IgD-negative memory B cell (primary cell): Measurements from ENCODE around the gene ATP8B3. TPM values are rescaled to one million over a fixed set of nuclear protein-coding genes. Genes with fewer than 3 reads are reported as not detected.

ENCODE experiments used
- H3K27ac Mint-ChIP-seq, 3 donors: one replicate each; pipeline ENCODE4 v1.8.0; 2020 to 2022; ENCODE audit warnings: mild to moderate bottlenecking in 3 of 3, mixed read lengths in 3 of 3, moderate library complexity in 1 of 3
- H3K27me3 Mint-ChIP-seq: one replicate; pipeline ENCODE4 v1.8.0; 2021; ENCODE audit warnings: mixed read lengths
- H3K36me3 Mint-ChIP-seq: one replicate; pipeline ENCODE4 v1.8.0; 2020; ENCODE audit warnings: mild to moderate bottlenecking, mixed read lengths
- H3K4me1 Mint-ChIP-seq, 3 donors: one replicate each; pipeline ENCODE4 v1.8.0; 2020 to 2022; ENCODE audit warnings: mixed read lengths in 3 of 3, mild to moderate bottlenecking in 1 of 3
- H3K4me3 Mint-ChIP-seq, 4 donors: one replicate each; pipeline ENCODE4 v1.8.0; 2020 to 2022; ENCODE audit warnings: mild to moderate bottlenecking in 4 of 4, mixed read lengths in 4 of 4, moderate library complexity in 3 of 4
- H3K9me3 Mint-ChIP-seq, 3 donors: one replicate each; pipeline ENCODE4 v1.8.0; 2020 to 2021; ENCODE audit warnings: mixed read lengths in 3 of 3, mild to moderate bottlenecking in 1 of 3
- polyA plus RNA-seq: library from polyadenylated mRNA; unstranded; fragments of 300-500 nt; fragmentation: Illumina TruSeq; gene quantifications from one replicate; pipeline ENCODE4 v1.2.3, GENCODE V29; 2021

ATP8B3 gene
- polyA plus RNA-seq, 1 donor from 2014 or later = 1.2 TPM

GRCh38 chr19:1845125-1845515, 33.0 kb upstream of the ATP8B3 start:
- Mint-ChIP-seq H3K4me1 (peaks cover 24 to 38% (median 24%) of the 10 kb centered on the region in 3 donors), H3K36me3 (no peaks in the 10 kb centered on the region), H3K9me3 (no peaks in the 10 kb centered on the region), H3K4me3 (peak overlapping the region in 1 of 4 donors; percentile 17), H3K27me3 (no peaks in the 10 kb centered on the region), H3K27ac (peak overlapping the region in 2 of 3 donors; percentile 23 to 95)

- no peaks in the 10 kb centered on the region for H3K9me3 Mint-ChIP-seq
- H3K4me1 Mint-ChIP-seq = peaks cover 20 to 40% (median 23%) of the 10 kb centered on the region in 3 donors
- H3K4me3 Mint-ChIP-seq = peak overlapping the region in 2 of 4 donors; percentile 17 to 72
- H3K27ac Mint-ChIP-seq = peak overlapping the region in 2 of 3 donors; percentile 23 to 56
- no peaks in the 10 kb centered on the region for H3K36me3 Mint-ChIP-seq
- no peaks in the 10 kb centered on the region for H3K27me3 Mint-ChIP-seq
Measured at GRCh38 chr19:1844513-1845124, 32.5 kb upstream of the ATP8B3 start.

GRCh38 chr19:1843646-1844394, 31.7 kb upstream of the ATP8B3 start:
- peaks cover 17 to 41% (median 25%) of the 10 kb centered on the region in 3 donors for H3K4me1 Mint-ChIP-seq
- no peaks in the 10 kb centered on the region for H3K9me3 Mint-ChIP-seq
- peak overlapping the region in 1 of 3 donors; percentile 56 for H3K27ac Mint-ChIP-seq
- H3K27me3 Mint-ChIP-seq = no peaks in the 10 kb centered on the region
- no peaks in the 10 kb centered on the region for H3K36me3 Mint-ChIP-seq
- peak overlapping the region in 2 of 4 donors; percentile 53 to 72 for H3K4me3 Mint-ChIP-seq

- Mint-ChIP-seq H3K27me3 (no peaks in the 10 kb centered on the region), H3K4me3 (peak overlapping the region in 1 of 4 donors; percentile 53), H3K9me3 (no peaks in the 10 kb centered on the region), H3K36me3 (no peaks in the 10 kb centered on the region), H3K27ac (no peak overlapping the region), H3K4me1 (peaks cover 15 to 39% (median 25%) of the 10 kb centered on the region in 3 donors)
Measured at GRCh38 chr19:1843116-1843515, 31.0 kb upstream of the ATP8B3 start.

GRCh38 chr19:1841209-1841924, 29.3 kb upstream of the ATP8B3 start:
- Mint-ChIP-seq H3K27ac (peak overlapping the region in 2 of 3 donors; percentile 48 to 76), H3K4me1 (peaks cover 9 to 32% (median 23%) of the 10 kb centered on the region in 3 donors), H3K27me3 (no peaks in the 10 kb centered on the region), H3K9me3 (no peaks in the 10 kb centered on the region), H3K4me3 (peak overlapping the region in 2 of 4 donors; percentile 39 to 71), H3K36me3 (no peaks in the 10 kb centered on the region)

- Mint-ChIP-seq H3K27me3 (no peaks in the 10 kb centered on the region), H3K4me3 (peak overlapping the region in 1 of 4 donors; percentile 71), H3K36me3 (no peaks in the 10 kb centered on the region), H3K9me3 (no peaks in the 10 kb centered on the region), H3K4me1 (peaks cover 4 to 27% (median 17%) of the 10 kb centered on the region in 3 donors), H3K27ac (peak overlapping the region in 2 of 3 donors; percentile 73 to 77)
Measured at GRCh38 chr19:1840541-1841115, 28.6 kb upstream of the ATP8B3 start.

GRCh38 chr19:1839658-1840540, 27.8 kb upstream of the ATP8B3 start:
- Mint-ChIP-seq H3K9me3 (no peaks in the 10 kb centered on the region), H3K4me1 (peaks cover 4 to 27% (median 17%) of the 10 kb centered on the region in 3 donors), H3K27ac (peak overlapping the region; percentile 23 to 77 (median 73)), H3K36me3 (no peaks in the 10 kb centered on the region), H3K4me3 (no peak overlapping the region), H3K27me3 (no peaks in the 10 kb centered on the region)

- Mint-ChIP-seq H3K9me3 (no peaks in the 10 kb centered on the region), H3K36me3 (no peaks in the 10 kb centered on the region), H3K27ac (no peak overlapping the region), H3K4me1 (peaks cover 4 to 23% (median 15%) of the 10 kb centered on the region in 3 donors), H3K27me3 (no peaks in the 10 kb centered on the region), H3K4me3 (no peak overlapping the region)
Measured at GRCh38 chr19:1837625-1838105, 25.6 kb upstream of the ATP8B3 start.

- peak overlapping the region in 1 of 3 donors; percentile 23 for H3K27ac Mint-ChIP-seq
- H3K4me3 Mint-ChIP-seq = no peak overlapping the region
- H3K4me1 Mint-ChIP-seq = peaks cover 4 to 20% (median 14%) of the 10 kb centered on the region in 3 donors
- H3K27me3 Mint-ChIP-seq = no peaks in the 10 kb centered on the region
- no peaks in the 10 kb centered on the region for H3K36me3 Mint-ChIP-seq
- H3K9me3 Mint-ChIP-seq = no peaks in the 10 kb centered on the region
Measured at GRCh38 chr19:1837222-1837565, 25.1 kb upstream of the ATP8B3 start.

GRCh38 chr19:1836458-1837221, 24.6 kb upstream of the ATP8B3 start:
- peak overlapping the region in 2 of 3 donors; percentile 23 to 28 for H3K27ac Mint-ChIP-seq
- no peak overlapping the region for H3K4me3 Mint-ChIP-seq
- H3K36me3 Mint-ChIP-seq = no peaks in the 10 kb centered on the region
- H3K27me3 Mint-ChIP-seq = no peaks in the 10 kb centered on the region
- no peaks in the 10 kb centered on the region for H3K9me3 Mint-ChIP-seq
- peaks cover 4 to 17% (median 14%) of the 10 kb centered on the region in 3 donors for H3K4me1 Mint-ChIP-seq

- peaks cover 0 to 4% (median 2%) of the 10 kb centered on the region in 3 donors for H3K4me1 Mint-ChIP-seq
- H3K27ac Mint-ChIP-seq = no peak overlapping the region
- H3K9me3 Mint-ChIP-seq = no peaks in the 10 kb centered on the region
- peaks cover 1% of the 10 kb centered on the region for H3K36me3 Mint-ChIP-seq
- H3K4me3 Mint-ChIP-seq = no peak overlapping the region
- H3K27me3 Mint-ChIP-seq = no peaks in the 10 kb centered on the region
Measured at GRCh38 chr19:1833540-1833939, 21.5 kb upstream of the ATP8B3 start.

- Mint-ChIP-seq H3K27ac (no peak overlapping the region), H3K27me3 (no peaks in the 10 kb centered on the region), H3K9me3 (no peaks in the 10 kb centered on the region), H3K4me1 (peaks cover 0 to 4% (median 2%) of the 10 kb centered on the region in 3 donors), H3K4me3 (no peak overlapping the region), H3K36me3 (peaks cover 1% of the 10 kb centered on the region)
Measured at GRCh38 chr19:1832046-1832663, 20.1 kb upstream of the ATP8B3 start.

GRCh38 chr19:1830978-1831377, 18.9 kb upstream of the ATP8B3 start:
- H3K4me1 Mint-ChIP-seq = peaks cover 0 to 2% (median 0%) of the 10 kb centered on the region in 3 donors
- H3K4me3 Mint-ChIP-seq = no peak overlapping the region
- H3K27me3 Mint-ChIP-seq = no peaks in the 10 kb centered on the region
- H3K36me3 Mint-ChIP-seq = peaks cover 1% of the 10 kb centered on the region
- H3K27ac Mint-ChIP-seq = peak overlapping the region in 1 of 3 donors; percentile 33
- H3K9me3 Mint-ChIP-seq = no peaks in the 10 kb centered on the region
